Large intestine (tissue), 12 donors: ENCODE results near the gene UBE2L5. TPM values are rescaled to one million over a fixed set of nuclear protein-coding genes. Genes with fewer than 3 reads are reported as not detected.

Experiments
- DNase-seq, 2 donors: peaks; one replicate each; pipeline versions ENCODE4 v3.0.0 to v3.0.0-alpha.2; 2013
- H3K27ac ChIP-seq: one replicate; pipeline ENCODE4 v1.5.1; 2013; ENCODE audit warnings: low read length
- H3K27me3 ChIP-seq: 2 replicates; pipeline ENCODE4 v1.6.1; 2013; ENCODE audit warnings: low read length; ENCODE audit not compliant: control insufficient read depth, insufficient read depth
- H3K36me3 ChIP-seq: 2 replicates; pipeline ENCODE4 v1.6.1; 2013; ENCODE audit warnings: low read length; ENCODE audit not compliant: control insufficient read depth, insufficient read depth
- H3K4me1 ChIP-seq: one replicate; pipeline ENCODE4 v1.6.1; 2013; ENCODE audit warnings: low read length; ENCODE audit not compliant: control insufficient read depth, insufficient read depth
- H3K4me3 ChIP-seq: one replicate; pipeline ENCODE4 v1.5.1; 2013; ENCODE audit warnings: low read length
- H3K9me3 ChIP-seq: one replicate; pipeline ENCODE4 v1.6.1; 2013; ENCODE audit warnings: mild to moderate bottlenecking, low read depth, low read length, moderate library complexity; ENCODE audit not compliant: control insufficient read depth
- WGBS: methylation state at CpG from one replicate; pipeline ENCODE4 v1.1.5; 2013; ENCODE audit warnings: low lambda C conversion rate; ENCODE audit not compliant: insufficient coverage; 5-methylcytosine and 5-hydroxymethylcytosine counted together
- long read RNA-seq, 11 donors: transcript quantifications; one replicate each; lab custom pipeline, GENCODE V29; 2026
- polyA plus RNA-seq: library from polyadenylated mRNA; unstranded; fragments of 120-200 nt; gene quantifications from one replicate; pipeline ENCODE4 v1.2.1, GENCODE V29; 2013

UBE2L5 gene
- 0.31 TPM for polyA plus RNA-seq
- long read RNA-seq, donor 1, result 0 reads
- long read RNA-seq, donor 2, result 0 reads
- long read RNA-seq, donor 3, result 0 reads
- long read RNA-seq, donor 4, result 0 reads
- long read RNA-seq, donor 5, result 0 reads
- long read RNA-seq, donor 6, result 0 reads
- long read RNA-seq, donor 7, result 0 reads
- long read RNA-seq, donor 8, result 0 reads
- long read RNA-seq, donor 9, result 0 reads
- long read RNA-seq, donor 10, result 0 reads
- long read RNA-seq, donor 11, result 0 reads

GRCh38 chr13:30422054-30422839 lies at the start of gene UBE2L5:
Gene UBE2L5, plus strand, starts transcription at chr13:30422493. Its CDS starts 5,498 bp downstream, at chr13:30427991.
- WGBS, result no CpG with 5 or more reads among the region's 57 CpGs
- Histone ChIP-seq H3K27ac (peak within 1 kb of the TSS; percentile 85), H3K36me3 (no peaks in the 10 kb centered on the region), H3K9me3 (no peaks in the 10 kb centered on the region), H3K27me3 (peaks cover 8% of the 10 kb centered on the region), H3K4me3 (peak within 1 kb of the TSS; percentile 62), H3K4me1 (peaks cover 4% of the 10 kb centered on the region)
- DNase-seq, result peak; percentile 44 to 76

- Histone ChIP-seq H3K36me3 (no peaks in the 10 kb centered on the region), H3K27me3 (no peaks in the 10 kb centered on the region), H3K9me3 (no peaks in the 10 kb centered on the region), H3K4me3 (no peak overlapping the region), H3K27ac (no peak overlapping the region), H3K4me1 (peaks cover 6% of the 10 kb centered on the region)
- no peak for DNase-seq
- WGBS, result no CpG with 5 or more reads among the region's 9 CpGs
Measured at GRCh38 chr13:30373727-30374126, 48.6 kb upstream of the UBE2L5 start.

- no peak overlapping the region for H3K27ac ChIP-seq
- no peak for DNase-seq
- no peaks in the 10 kb centered on the region for H3K9me3 ChIP-seq
- H3K27me3 ChIP-seq, result no peaks in the 10 kb centered on the region
- H3K4me1 ChIP-seq, result peaks cover 6% of the 10 kb centered on the region
- no peak overlapping the region for H3K4me3 ChIP-seq
- no CpG with 5 or more reads among the region's 14 CpGs for WGBS
- H3K36me3 ChIP-seq, result no peaks in the 10 kb centered on the region
Measured at GRCh38 chr13:30375265-30375835, 46.9 kb upstream of the UBE2L5 start.

GRCh38 chr13:30376426-30377311 lies 45.6 kb upstream of the UBE2L5 start:
- Histone ChIP-seq H3K4me1 (peaks cover 6% of the 10 kb centered on the region), H3K36me3 (no peaks in the 10 kb centered on the region), H3K9me3 (no peaks in the 10 kb centered on the region), H3K27me3 (no peaks in the 10 kb centered on the region), H3K27ac (no peak overlapping the region), H3K4me3 (no peak overlapping the region)
- no CpG with 5 or more reads among the region's 5 CpGs for WGBS
- peak in 1 of 2 donors; percentile 41 for DNase-seq

DNA sequence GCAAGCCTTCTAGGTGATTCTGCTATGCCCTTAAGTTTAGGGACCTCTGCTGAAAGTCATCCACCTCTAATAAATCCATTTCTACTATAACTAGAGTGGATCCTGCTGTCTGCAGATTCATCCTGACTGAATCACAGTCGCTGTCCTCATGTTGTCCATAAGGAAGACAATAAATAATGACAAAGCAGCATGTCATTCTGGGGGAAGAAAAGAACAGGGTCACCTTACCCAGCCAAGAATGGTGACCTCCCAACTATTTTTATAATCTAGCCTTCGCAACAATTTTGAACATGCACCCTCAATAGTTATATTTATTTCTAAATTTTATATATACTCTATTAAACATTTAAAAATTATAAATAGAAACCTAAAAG lies 45.0 kb upstream of the UBE2L5 start:
- H3K27me3 ChIP-seq, result no peaks in the 10 kb centered on the region
- no peaks in the 10 kb centered on the region for H3K36me3 ChIP-seq
- WGBS, result 100% methylated on average over 1 of the region's 2 CpGs
- DNase-seq, result no peak
- no peaks in the 10 kb centered on the region for H3K9me3 ChIP-seq
- H3K27ac ChIP-seq, result no peak overlapping the region
- peaks cover 1% of the 10 kb centered on the region for H3K4me1 ChIP-seq
- H3K4me3 ChIP-seq, result no peak overlapping the region

- Histone ChIP-seq H3K9me3 (no peaks in the 10 kb centered on the region), H3K4me1 (no peaks in the 10 kb centered on the region), H3K36me3 (no peaks in the 10 kb centered on the region), H3K27me3 (no peaks in the 10 kb centered on the region), H3K27ac (no peak overlapping the region), H3K4me3 (no peak overlapping the region)
- DNase-seq, result no peak
- WGBS, result no CpG with 5 or more reads among the region's 2 CpGs
Measured at GRCh38 chr13:30378191-30378590, 44.1 kb upstream of the UBE2L5 start.

- no peaks in the 10 kb centered on the region for H3K4me1 ChIP-seq
- no peak overlapping the region for H3K4me3 ChIP-seq
- no peaks in the 10 kb centered on the region for H3K36me3 ChIP-seq
- no peak for DNase-seq
- no peaks in the 10 kb centered on the region for H3K27me3 ChIP-seq
- H3K27ac ChIP-seq, result no peak overlapping the region
- H3K9me3 ChIP-seq, result no peaks in the 10 kb centered on the region
- WGBS, result no CpG with 5 or more reads among the region's 2 CpGs
Measured at GRCh38 chr13:30381049-30381448, 41.2 kb upstream of the UBE2L5 start.

GRCh38 chr13:30382836-30383525 lies 39.3 kb upstream of the UBE2L5 start:
- Histone ChIP-seq H3K9me3 (no peaks in the 10 kb centered on the region), H3K4me3 (no peak overlapping the region), H3K27ac (no peak overlapping the region), H3K36me3 (no peaks in the 10 kb centered on the region), H3K4me1 (no peaks in the 10 kb centered on the region), H3K27me3 (no peaks in the 10 kb centered on the region)
- no CpG with 5 or more reads among the region's 6 CpGs for WGBS
- DNase-seq, result no peak

DNA sequence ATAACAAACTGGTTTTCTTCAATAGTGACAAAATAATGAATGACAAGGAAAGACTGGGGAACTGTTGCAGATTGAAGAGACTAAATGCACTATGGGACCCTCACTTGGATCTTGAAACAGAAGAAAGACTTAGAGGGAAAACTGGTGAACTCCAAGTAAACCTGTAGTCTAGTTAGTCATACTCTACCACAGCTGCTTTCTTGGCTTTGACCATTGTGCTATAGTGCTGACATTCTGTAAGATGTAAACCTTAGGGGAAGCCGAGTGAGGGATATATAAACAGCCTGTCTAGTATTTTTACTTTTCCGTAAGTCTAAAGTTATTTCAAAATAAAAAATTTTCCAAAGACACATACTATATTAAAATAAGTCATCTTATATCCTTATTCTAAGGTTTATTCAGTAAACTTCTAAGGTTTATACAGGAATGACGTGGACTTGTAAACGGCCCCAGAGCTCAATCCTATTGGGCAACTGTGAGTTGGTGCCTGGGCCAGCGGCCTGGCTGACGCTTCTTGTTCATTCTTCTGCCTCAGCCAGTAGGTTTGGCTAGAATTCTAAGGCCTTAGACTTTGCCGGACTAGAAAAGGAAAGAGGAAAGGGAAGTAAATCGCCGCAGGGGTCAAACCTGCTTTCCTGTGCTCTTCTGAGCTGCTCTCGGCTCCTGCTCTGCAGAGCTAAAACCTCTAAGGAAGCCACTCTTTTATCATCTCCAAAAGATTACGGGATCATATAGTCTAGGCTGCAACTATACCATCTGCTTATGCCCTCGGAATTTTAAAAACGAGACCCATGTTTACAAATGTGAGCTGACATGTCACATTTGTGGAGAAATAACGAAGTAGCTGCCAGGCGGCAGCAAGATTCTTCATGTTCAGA lies 33.6 kb upstream of the UBE2L5 start:
- H3K4me1 ChIP-seq, result no peaks in the 10 kb centered on the region
- DNase-seq, result no peak
- H3K9me3 ChIP-seq, result no peaks in the 10 kb centered on the region
- H3K27me3 ChIP-seq, result no peaks in the 10 kb centered on the region
- no peaks in the 10 kb centered on the region for H3K36me3 ChIP-seq
- no peak overlapping the region for H3K27ac ChIP-seq
- WGBS, result no CpG with 5 or more reads among the region's 15 CpGs
- no peak overlapping the region for H3K4me3 ChIP-seq
